Measurements from ENCODE around the gene SPRR4.
"Not testable (repeated sequence)": the region's sequence is repeated elsewhere in the genome, so short reads cannot be mapped to it uniquely, and the experiment has no call there.

Gene SPRR4

DNA sequence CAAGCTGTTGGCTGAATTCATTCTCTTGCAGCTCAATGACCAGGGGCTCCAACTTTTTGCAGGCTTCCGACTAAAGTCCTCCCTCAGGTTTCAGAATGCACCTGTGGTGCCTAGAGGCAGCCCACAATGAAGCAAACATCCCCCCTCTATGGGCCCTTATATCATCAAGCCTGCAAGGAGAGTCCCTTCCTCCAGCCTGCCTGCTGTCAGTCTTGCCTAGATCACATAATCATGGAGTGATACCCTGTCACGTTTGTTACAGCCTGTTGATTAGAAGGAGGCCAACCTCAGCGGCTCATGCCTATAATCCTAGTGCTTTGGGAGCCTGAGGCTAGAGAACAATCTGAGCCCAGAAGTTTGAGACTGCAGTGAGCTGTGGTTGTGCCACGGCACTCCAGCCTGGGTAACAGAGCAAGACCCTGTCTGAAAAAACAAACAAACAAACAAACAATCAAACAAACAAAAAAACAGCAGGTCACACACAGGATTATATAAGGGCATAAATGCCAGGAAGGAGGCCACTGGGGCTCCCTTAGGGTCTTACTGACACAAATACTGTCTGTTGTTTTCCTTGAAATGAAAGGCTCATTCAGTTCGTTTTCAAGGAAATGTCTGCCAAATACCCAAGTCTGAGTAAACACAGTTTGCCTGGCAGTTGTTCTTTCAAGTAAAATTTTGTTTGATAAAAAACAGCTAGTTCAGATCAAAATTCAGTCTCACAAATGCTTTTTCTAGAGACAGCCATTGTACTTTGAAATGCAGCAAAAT, 26.4 kb downstream of the SPRR4 start:
- DNase-seq (ENCODE audit: low spot score): no peak
- TF ChIP-seq, protein P1, sequence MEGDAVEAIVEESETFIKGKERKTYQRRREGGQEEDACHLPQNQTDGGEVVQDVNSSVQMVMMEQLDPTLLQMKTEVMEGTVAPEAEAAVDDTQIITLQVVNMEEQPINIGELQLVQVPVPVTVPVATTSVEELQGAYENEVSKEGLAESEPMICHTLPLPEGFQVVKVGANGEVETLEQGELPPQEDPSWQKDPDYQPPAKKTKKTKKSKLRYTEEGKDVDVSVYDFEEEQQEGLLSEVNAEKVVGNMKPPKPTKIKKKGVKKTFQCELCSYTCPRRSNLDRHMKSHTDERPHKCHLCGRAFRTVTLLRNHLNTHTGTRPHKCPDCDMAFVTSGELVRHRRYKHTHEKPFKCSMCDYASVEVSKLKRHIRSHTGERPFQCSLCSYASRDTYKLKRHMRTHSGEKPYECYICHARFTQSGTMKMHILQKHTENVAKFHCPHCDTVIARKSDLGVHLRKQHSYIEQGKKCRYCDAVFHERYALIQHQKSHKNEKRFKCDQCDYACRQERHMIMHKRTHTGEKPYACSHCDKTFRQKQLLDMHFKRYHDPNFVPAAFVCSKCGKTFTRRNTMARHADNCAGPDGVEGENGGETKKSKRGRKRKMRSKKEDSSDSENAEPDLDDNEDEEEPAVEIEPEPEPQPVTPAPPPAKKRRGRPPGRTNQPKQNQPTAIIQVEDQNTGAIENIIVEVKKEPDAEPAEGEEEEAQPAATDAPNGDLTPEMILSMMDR (IDR thresholded peaks at IDR 0.05; ENCODE audit: borderline replicate concordance, control extremely low read depth, extremely low read depth, insufficient read depth, missing control alignments): no peak
- in situ Hi-C loops (cut with MboI; ENCODE audit: low sequenced_read_pairs, unreplicated experiment): no loop called here

DNA sequence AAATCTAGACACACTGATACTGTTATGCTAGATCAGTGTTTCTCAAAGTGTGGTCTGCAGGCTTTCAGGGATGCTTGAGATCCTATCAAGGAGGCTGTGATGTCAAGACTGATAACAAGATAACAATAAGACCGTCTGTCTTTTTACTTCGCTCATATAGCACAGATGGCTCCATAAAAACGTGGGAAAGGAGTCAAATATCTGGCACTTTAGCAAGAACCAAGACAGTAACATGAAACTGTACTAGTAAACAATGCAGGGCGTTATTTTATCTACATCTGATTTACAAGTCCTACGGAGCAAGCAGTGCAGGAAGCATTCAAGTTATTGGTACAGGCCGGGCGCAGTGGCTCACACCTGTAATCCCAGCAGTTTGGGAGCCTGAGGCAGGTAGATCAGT, 27.5 kb downstream of the SPRR4 start:
- no peak for DNase-seq (ENCODE audit: low spot score)
- in situ Hi-C loops (cut with MboI; ENCODE audit: low sequenced_read_pairs, unreplicated experiment): no loop called here
- TF ChIP-seq, protein P1 (IDR thresholded peaks at IDR 0.05; ENCODE audit: borderline replicate concordance, control extremely low read depth, extremely low read depth, insufficient read depth, missing control alignments): no peak

DNA sequence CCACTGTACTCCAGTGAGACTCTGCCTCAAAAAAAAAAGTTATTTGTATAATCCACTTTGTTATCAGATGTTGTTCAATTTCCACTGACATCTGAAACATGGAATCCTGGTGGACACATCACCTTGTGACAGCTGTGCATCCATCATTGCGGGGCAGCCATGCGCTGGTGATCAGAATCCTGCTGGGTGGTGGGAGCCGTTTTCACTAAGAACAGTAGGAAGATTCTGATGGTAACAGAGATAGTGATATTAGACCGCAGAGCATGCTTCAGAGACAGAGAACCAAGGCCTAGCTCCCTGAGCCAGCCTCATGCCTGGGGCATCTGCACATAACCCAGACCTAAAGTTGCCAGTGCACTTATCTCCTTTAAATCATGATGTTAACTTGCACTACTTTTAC, 28.0 kb downstream of the SPRR4 start:
- TF ChIP-seq, protein P1 (IDR thresholded peaks at IDR 0.05; ENCODE audit: borderline replicate concordance, control extremely low read depth, extremely low read depth, insufficient read depth, missing control alignments): no peak
- no peak for DNase-seq (ENCODE audit: low spot score)
- in situ Hi-C loops (cut with MboI; ENCODE audit: low sequenced_read_pairs, unreplicated experiment): no loop called here

DNA sequence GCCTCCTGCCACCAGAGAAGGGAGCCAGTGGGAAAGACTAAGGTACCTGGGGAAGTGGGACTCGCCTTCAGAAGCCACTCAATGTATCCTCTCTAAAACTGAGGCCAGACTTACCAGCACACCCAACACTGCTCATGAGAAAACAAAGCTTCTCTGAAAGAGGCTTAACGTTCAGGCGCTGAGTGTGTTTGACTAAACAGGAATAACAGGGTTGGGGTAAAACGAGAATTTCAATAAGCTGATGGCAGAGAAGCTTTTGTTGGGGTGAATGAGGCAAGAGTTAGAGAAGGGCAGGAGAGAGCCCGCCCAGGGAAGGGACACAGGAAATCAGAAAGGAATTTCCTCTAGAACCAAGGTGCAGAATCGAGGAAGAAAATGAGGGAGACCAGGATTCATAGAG, 29.4 kb downstream of the SPRR4 start:
- TF ChIP-seq, protein P1 (IDR thresholded peaks at IDR 0.05; ENCODE audit: borderline replicate concordance, control extremely low read depth, extremely low read depth, insufficient read depth, missing control alignments): no peak
- in situ Hi-C loops (cut with MboI; ENCODE audit: low sequenced_read_pairs, unreplicated experiment): no loop called here
- DNase-seq (ENCODE audit: low spot score): no peak

DNA sequence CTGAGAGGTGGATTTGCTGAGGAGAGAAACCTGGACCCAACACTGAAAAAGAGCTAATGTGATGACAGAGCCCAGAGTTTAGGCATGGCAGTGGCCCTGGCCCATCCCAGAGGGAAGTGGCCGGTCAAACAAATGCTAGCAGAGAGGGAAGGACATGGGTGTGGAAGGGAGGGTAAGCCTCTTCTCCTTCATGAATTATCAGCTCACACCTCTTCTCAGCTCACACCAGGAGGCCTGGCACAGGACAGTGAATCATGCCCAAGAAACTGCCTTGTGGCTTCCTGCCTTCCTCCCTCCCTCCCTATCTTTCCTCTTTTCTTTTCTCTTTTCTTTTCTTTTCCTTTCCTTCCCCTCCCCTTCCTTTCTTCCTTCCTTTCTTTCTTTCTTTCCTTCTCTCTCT, 29.8 kb downstream of the SPRR4 start:
- TF ChIP-seq, protein P1 (IDR thresholded peaks at IDR 0.05; ENCODE audit: borderline replicate concordance, control extremely low read depth, extremely low read depth, insufficient read depth, missing control alignments): no peak
- DNase-seq (ENCODE audit: low spot score): no peak
- in situ Hi-C loops (cut with MboI; ENCODE audit: low sequenced_read_pairs, unreplicated experiment): no loop called here

DNA sequence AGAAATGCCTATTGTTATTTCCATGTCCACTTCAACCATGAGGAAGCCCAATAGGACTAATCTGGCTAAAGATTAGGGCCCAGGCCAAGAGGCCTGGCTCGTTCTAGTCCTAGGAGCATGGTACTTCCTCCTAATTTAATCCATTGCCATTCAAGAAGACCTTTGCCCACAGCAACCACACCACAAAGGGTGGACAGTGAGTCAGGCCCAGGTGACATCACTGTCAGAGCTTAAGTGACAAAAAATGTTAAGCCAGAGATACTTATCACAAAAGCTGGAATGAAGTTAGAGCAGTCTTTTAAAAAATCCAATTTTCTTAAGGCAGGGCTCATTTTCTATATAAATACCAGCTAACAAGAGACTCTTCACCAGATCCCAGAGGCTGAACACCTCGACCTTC, 30.9 kb downstream of the SPRR4 start, which contains the start of gene SPRR3:
Gene SPRR3 (plus strand): TSS at position 368 of the 400 bp plus-strand sequence. CDS start 1,272 bp downstream, outside the sequence.
- no peak for DNase-seq (ENCODE audit: low spot score)
- TF ChIP-seq, protein P1 (IDR thresholded peaks at IDR 0.05; ENCODE audit: borderline replicate concordance, control extremely low read depth, extremely low read depth, insufficient read depth, missing control alignments): no peak
- in situ Hi-C loops (cut with MboI; ENCODE audit: low sequenced_read_pairs, unreplicated experiment): no loop called here

DNA sequence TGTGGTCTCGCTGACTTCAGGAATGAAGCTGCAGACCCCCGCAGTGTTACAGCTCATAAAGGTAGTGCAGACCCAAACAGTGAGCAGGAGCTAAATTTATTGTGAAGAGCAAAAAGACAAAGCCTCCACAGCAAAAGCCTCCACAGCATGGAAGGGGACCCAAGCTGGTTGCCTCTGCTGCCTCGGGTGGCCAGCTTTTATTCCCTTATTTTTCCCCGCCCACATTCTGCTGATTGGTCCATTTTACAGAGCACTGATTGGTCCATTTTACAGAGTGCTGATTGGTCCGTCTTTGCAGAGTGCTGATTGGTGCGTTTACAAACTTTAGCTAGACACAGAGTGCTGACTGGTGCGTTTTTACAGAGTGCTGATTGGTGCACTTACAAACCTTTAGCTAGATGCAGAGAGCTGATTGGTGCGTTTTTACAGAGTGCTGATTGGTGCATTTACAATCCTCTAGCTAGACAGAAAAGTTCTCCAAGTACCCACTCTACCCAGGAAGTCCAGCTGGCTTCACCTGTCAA, 40.8 kb downstream of the SPRR4 start:
- in situ Hi-C loops (cut with MboI; ENCODE audit: low sequenced_read_pairs, unreplicated experiment): not testable (repeated sequence)

DNA sequence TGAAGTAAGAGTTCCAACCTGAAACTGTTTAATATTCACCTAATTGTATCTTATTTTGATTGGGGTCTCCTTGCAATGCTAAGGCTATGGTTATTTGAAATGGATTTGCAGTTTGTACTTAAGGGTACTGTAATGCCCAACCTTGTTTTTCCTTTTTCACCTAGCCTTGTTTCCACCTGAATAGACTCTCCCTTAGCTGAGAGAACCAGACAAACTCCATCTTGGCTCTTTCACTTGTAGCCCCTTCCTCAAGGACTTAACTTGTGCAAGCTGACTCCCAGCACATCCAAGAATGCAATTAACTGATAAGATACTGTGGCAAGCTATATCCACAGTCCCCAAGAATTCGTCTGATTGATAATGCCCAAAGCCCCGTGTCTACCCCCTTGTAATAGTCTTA, 51.4 kb downstream of the SPRR4 start:
- DNase-seq (ENCODE audit: low spot score); in situ Hi-C loops (cut with MboI; ENCODE audit: low sequenced_read_pairs, unreplicated experiment): not testable (repeated sequence)

More for the DNA sequence above, 40.8 kb downstream of the SPRR4 start:
- not testable (repeated sequence) for DNase-seq (ENCODE audit: low spot score)
